H9 (cell line): ENCODE results near the gene SEZ6. TPM values are rescaled to one million over a fixed set of nuclear protein-coding genes. Genes with fewer than 3 reads are reported as not detected.

Experiments used
- DNase-seq: peaks from one replicate; pipeline ENCODE4 v3.0.0-alpha.2; 2017
- H2AFZ ChIP-seq: one replicate; pipeline ENCODE4 v1.6.1; 2013; ENCODE audit warnings: mild to moderate bottlenecking, low read length, control low read depth, moderate library complexity
- H2AK5ac ChIP-seq: 2 replicates; pipeline ENCODE4 v1.6.1; 2013; ENCODE audit warnings: low read length, control low read depth, mixed read lengths; ENCODE audit not compliant: insufficient read length
- H2BK120ac ChIP-seq: one replicate; pipeline ENCODE4 v1.6.1; 2013; ENCODE audit warnings: low read depth, mild to moderate bottlenecking, low read length, control low read depth, inconsistent platforms; ENCODE audit not compliant: poor library complexity, severe bottlenecking
- H2BK12ac ChIP-seq: 2 replicates; pipeline ENCODE4 v1.6.1; 2013; ENCODE audit warnings: low read length, control low read depth, mixed read lengths, low read depth; ENCODE audit not compliant: insufficient read length
- H2BK15ac ChIP-seq: 2 replicates; pipeline ENCODE4 v1.6.1; 2013; ENCODE audit warnings: low read depth, low read length, control low read depth
- H2BK20ac ChIP-seq: one replicate; pipeline ENCODE4 v1.6.1; 2013; ENCODE audit warnings: low read depth, mild to moderate bottlenecking, low read length, control low read depth, inconsistent platforms; ENCODE audit not compliant: poor library complexity, severe bottlenecking
- H2BK5ac ChIP-seq: 2 replicates; pipeline ENCODE4 v1.6.1; 2013; ENCODE audit warnings: low read length, control low read depth, mixed read lengths; ENCODE audit not compliant: insufficient read length
- H3K14ac ChIP-seq: 2 replicates; pipeline ENCODE4 v1.6.1; 2013; ENCODE audit warnings: low read length, control low read depth; ENCODE audit not compliant: insufficient read depth
- H3K18ac ChIP-seq: 2 replicates; pipeline ENCODE4 v1.6.1; 2013; ENCODE audit warnings: low read depth, mild to moderate bottlenecking, mixed read lengths, low read length, control low read depth; ENCODE audit not compliant: insufficient read length
- H3K23ac ChIP-seq: 2 replicates; pipeline ENCODE4 v1.6.1; 2013; ENCODE audit warnings: low read length, control low read depth, mixed read lengths, low read depth; ENCODE audit not compliant: insufficient read length
- H3K23me2 ChIP-seq: 2 replicates; pipeline ENCODE4 v1.6.1; 2013; ENCODE audit warnings: low read depth, mild to moderate bottlenecking, mixed read lengths, low read length, control low read depth; ENCODE audit not compliant: insufficient read length, poor library complexity, severe bottlenecking
- H3K27ac ChIP-seq: 2 replicates; pipeline ENCODE4 v1.5.1; 2013; ENCODE audit warnings: low read length, control low read depth, mixed read lengths, low read depth; ENCODE audit not compliant: insufficient read length
- H3K27me3 ChIP-seq: 2 replicates; pipeline ENCODE4 v1.6.1; 2013; ENCODE audit warnings: low read length, control low read depth, inconsistent platforms; ENCODE audit not compliant: insufficient read depth
- H3K4ac ChIP-seq: 2 replicates; pipeline ENCODE4 v1.6.1; 2013; ENCODE audit warnings: low read depth, mild to moderate bottlenecking, control low read depth, inconsistent platforms, low read length, moderate library complexity
- H3K4me1 ChIP-seq: 2 replicates; pipeline ENCODE4 v1.6.1; 2013; ENCODE audit warnings: low read length, control low read depth, inconsistent platforms; ENCODE audit not compliant: insufficient read depth
- H3K4me2 ChIP-seq: 2 replicates; pipeline ENCODE4 v1.6.1; 2013; ENCODE audit warnings: low read length, control low read depth, mixed read lengths; ENCODE audit not compliant: insufficient read length, insufficient read depth
- H3K56ac ChIP-seq: 2 replicates; pipeline ENCODE4 v1.6.1; 2013; ENCODE audit warnings: low read depth, mild to moderate bottlenecking, mixed read lengths, low read length, control low read depth; ENCODE audit not compliant: insufficient read length
- H3K79me1 ChIP-seq: 2 replicates; pipeline ENCODE4 v1.6.1; 2013; ENCODE audit warnings: low read depth, mild to moderate bottlenecking, moderate library complexity, low read length, control low read depth, inconsistent platforms; ENCODE audit not compliant: insufficient read depth, poor library complexity, severe bottlenecking
- H3K79me2 ChIP-seq: 2 replicates; pipeline ENCODE4 v1.6.1; 2013; ENCODE audit warnings: low read length, control low read depth, inconsistent platforms; ENCODE audit not compliant: insufficient read depth
- H3K9ac ChIP-seq: 2 replicates; pipeline ENCODE4 v1.6.1; 2013; ENCODE audit warnings: low read length, control low read depth, mixed read lengths; ENCODE audit not compliant: insufficient read length; ENCODE audit errors: extremely low read depth
- H3K9me3 ChIP-seq: one replicate; pipeline ENCODE4 v1.6.1; 2013; ENCODE audit warnings: low read depth, low read length, inconsistent platforms; ENCODE audit not compliant: control insufficient read depth
- H3T11ph ChIP-seq: one replicate; pipeline ENCODE4 v1.6.1; 2013; ENCODE audit warnings: mild to moderate bottlenecking, low read length, control low read depth, inconsistent platforms
- H4K20me1 ChIP-seq: one replicate; pipeline ENCODE4 v1.6.1; 2013; ENCODE audit not compliant: control insufficient read depth, insufficient read length, insufficient read depth
- H4K5ac ChIP-seq: 2 replicates; pipeline ENCODE4 v1.6.1; 2013; ENCODE audit warnings: low read depth, mild to moderate bottlenecking, mixed read lengths, low read length, control low read depth; ENCODE audit not compliant: insufficient read length
- H4K8ac ChIP-seq: replicated peaks from 2 replicates; pipeline ENCODE4 v1.6.1; 2013; ENCODE audit warnings: low read length, control low read depth, mixed read lengths, low read depth; ENCODE audit not compliant: insufficient read length
- H4K91ac ChIP-seq: 2 replicates; pipeline ENCODE4 v1.6.1; 2013; ENCODE audit warnings: low read depth, mild to moderate bottlenecking, moderate library complexity, mixed read lengths, low read length, control low read depth; ENCODE audit not compliant: insufficient read length
- H3K27ac Mint-ChIP-seq, 3 experiments: 2 replicates in 2 of 3; 3 replicates in 1 of 3; pipeline ENCODE4 v1.8.0; 2020 to 2021; ENCODE audit warnings: mixed read lengths in 3 of 3, mild to moderate bottlenecking in 1 of 3, moderate library complexity in 1 of 3
- H3K27me3 Mint-ChIP-seq: 2 replicates; pipeline ENCODE4 v1.8.0; 2021; ENCODE audit warnings: low read depth, mild to moderate bottlenecking, moderate library complexity, mixed read lengths
- H3K36me3 Mint-ChIP-seq, 3 experiments: 2 replicates in 2 of 3; 3 replicates in 1 of 3; pipeline ENCODE4 v1.8.0; 2020 to 2021; ENCODE audit warnings: low read depth in 3 of 3, mixed read lengths in 3 of 3; ENCODE audit not compliant: insufficient read depth in 1 of 3
- H3K4me1 Mint-ChIP-seq, 2 experiments: 2 replicates each; pipeline ENCODE4 v1.8.0; 2020; ENCODE audit warnings: mixed read lengths in 2 of 2
- H3K4me3 Mint-ChIP-seq, 2 experiments: 2 replicates in 1 of 2; 3 replicates in 1 of 2; pipeline ENCODE4 v1.8.0; 2020 to 2021; ENCODE audit warnings: mild to moderate bottlenecking in 2 of 2, mixed read lengths in 2 of 2, moderate library complexity in 1 of 2
- H3K9me3 Mint-ChIP-seq, 2 experiments: 2 replicates in 1 of 2; 3 replicates in 1 of 2; pipeline ENCODE4 v1.8.0; 2020; ENCODE audit warnings: mild to moderate bottlenecking in 2 of 2, mixed read lengths in 2 of 2, moderate library complexity in 1 of 2
- WGBS: extraction: QIAGEN DNeasy Blood & Tissue Kit; methylation state at CpG from one replicate; pipeline ENCODE4 v1.1.7; 2013; ENCODE audit warnings: missing lambda C conversion rate, low lambda C conversion rate, mixed read lengths; ENCODE audit not compliant: insufficient read length; ENCODE audit errors: extremely low coverage; 5-methylcytosine and 5-hydroxymethylcytosine counted together
- total RNA-seq: library from RNA; stranded (reverse); gene quantifications from 2 replicates; pipeline ENCODE4 v1.2.1, GENCODE V29; 2021
- TF ChIP-seq, protein P1 (sequence below): fragments of 200-600 bp; sonication (generic); conservative IDR thresholded peaks from 3 replicates; pipeline ENCODE4 v1.8.0; 2021; ENCODE audit warnings: antibody characterized with exemption, mild to moderate bottlenecking

Gene SEZ6
- total RNA-seq, 1 experiment from 2014 or later: 1.8 TPM

DNA sequence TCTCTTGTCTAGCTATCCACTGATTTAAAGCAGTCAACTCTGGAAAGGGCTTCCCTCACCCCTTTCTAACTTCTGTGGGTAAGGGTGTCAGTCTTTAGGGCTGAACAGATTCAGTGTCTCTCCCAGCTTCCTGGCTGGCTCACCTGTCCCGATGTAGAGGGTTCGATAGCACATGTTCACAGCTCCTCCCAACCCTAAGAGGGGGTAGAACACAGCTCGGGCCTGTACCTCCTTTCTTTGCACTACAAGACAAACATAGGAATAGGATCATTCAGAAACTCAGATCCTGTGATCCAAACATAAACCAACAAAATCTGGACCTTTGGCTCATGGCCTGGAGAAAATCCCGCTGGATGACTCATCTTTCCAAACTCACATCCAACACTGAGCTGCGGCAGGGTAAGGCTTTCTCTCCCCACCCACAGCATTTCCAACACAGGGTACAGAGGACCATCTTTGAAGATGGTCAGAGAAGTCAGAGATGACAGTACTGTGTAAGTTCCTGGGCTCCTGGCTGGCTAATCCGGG is 97.1 kb downstream of the SEZ6 start:
- H3K4ac ChIP-seq: no peak overlapping the region
- no peak overlapping the region for H2BK12ac ChIP-seq
- H3K9me3 Mint-ChIP-seq: no peaks in the 10 kb centered on the region
- no peak overlapping the region for H4K8ac ChIP-seq
- H3K4me2 ChIP-seq: no peak overlapping the region
- TF ChIP-seq, protein P1, sequence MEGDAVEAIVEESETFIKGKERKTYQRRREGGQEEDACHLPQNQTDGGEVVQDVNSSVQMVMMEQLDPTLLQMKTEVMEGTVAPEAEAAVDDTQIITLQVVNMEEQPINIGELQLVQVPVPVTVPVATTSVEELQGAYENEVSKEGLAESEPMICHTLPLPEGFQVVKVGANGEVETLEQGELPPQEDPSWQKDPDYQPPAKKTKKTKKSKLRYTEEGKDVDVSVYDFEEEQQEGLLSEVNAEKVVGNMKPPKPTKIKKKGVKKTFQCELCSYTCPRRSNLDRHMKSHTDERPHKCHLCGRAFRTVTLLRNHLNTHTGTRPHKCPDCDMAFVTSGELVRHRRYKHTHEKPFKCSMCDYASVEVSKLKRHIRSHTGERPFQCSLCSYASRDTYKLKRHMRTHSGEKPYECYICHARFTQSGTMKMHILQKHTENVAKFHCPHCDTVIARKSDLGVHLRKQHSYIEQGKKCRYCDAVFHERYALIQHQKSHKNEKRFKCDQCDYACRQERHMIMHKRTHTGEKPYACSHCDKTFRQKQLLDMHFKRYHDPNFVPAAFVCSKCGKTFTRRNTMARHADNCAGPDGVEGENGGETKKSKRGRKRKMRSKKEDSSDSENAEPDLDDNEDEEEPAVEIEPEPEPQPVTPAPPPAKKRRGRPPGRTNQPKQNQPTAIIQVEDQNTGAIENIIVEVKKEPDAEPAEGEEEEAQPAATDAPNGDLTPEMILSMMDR: no peak
- H3K36me3 Mint-ChIP-seq: peaks cover 58 to 85% (median 69%) of the 10 kb centered on the region in 3 experiments
- H3K9ac ChIP-seq: no peak overlapping the region
- H2AFZ ChIP-seq: no peak overlapping the region
- no peak overlapping the region for H3K23ac ChIP-seq
- H3K27me3 ChIP-seq: no peaks in the 10 kb centered on the region
- peaks cover 25 to 41% of the 10 kb centered on the region in 2 experiments for H3K4me1 Mint-ChIP-seq
- H3K56ac ChIP-seq: no peak overlapping the region
- H3K9me3 ChIP-seq: no peaks in the 10 kb centered on the region
- peaks cover 5% of the 10 kb centered on the region; the same call in 1 of the 2 replicates for H3K4me1 ChIP-seq
- H3K27ac Mint-ChIP-seq: peak overlapping the region; percentile 15 to 65 (median 55); a peak in 4 of 7 replicates
- H3K79me1 ChIP-seq: no peaks in the 10 kb centered on the region
- H3K27ac ChIP-seq: no peak overlapping the region
- H3K14ac ChIP-seq: no peak overlapping the region
- no peak overlapping the region for H3T11ph ChIP-seq
- no peak overlapping the region for H3K4me3 Mint-ChIP-seq
- H4K91ac ChIP-seq: no peak overlapping the region
- no peak overlapping the region for H2BK20ac ChIP-seq
- no CpG with 5 or more reads among the region's 6 CpGs for WGBS
- no peak overlapping the region for H4K5ac ChIP-seq
- no peaks in the 10 kb centered on the region for H3K23me2 ChIP-seq
- no peak overlapping the region for H2BK120ac ChIP-seq
- no peaks in the 10 kb centered on the region for H4K20me1 ChIP-seq
- H2BK5ac ChIP-seq: no peak overlapping the region
- no peak for DNase-seq
- H3K27me3 Mint-ChIP-seq: no peaks in the 10 kb centered on the region
- no peak overlapping the region for H2BK15ac ChIP-seq
- H3K18ac ChIP-seq: no peak overlapping the region
- no peak overlapping the region for H2AK5ac ChIP-seq
- no peaks in the 10 kb centered on the region for H3K79me2 ChIP-seq
